Esophagus muscularis mucosa (tissue), 4 donors: ENCODE results near the gene CPB1.

Experiments used
- EP300 ChIP-seq: sonication (generic); formaldehyde crosslinking; IDR thresholded peaks from one replicate; pipeline ENCODE4 v1.6.1; 2017; ENCODE audit warnings: antibody characterized with exemption
- POLR2A ChIP-seq: fragments of 450-650 bp; IDR thresholded peaks from one replicate; pipeline ENCODE4 v1.6.1; 2017; ENCODE audit warnings: antibody characterized with exemption, moderate library complexity, mild to moderate bottlenecking, low read depth
- POLR2AphosphoS5 ChIP-seq, 2 donors: sonication (generic); formaldehyde crosslinking; IDR thresholded peaks; one replicate each; pipeline ENCODE4 v1.6.1; 2017; ENCODE audit warnings: antibody characterized with exemption in 2 of 2
- TF ChIP-seq, protein P1 (sequence below), 3 experiments: fragments of 200-600 bp in 2 of 3; fragments of 450-650 bp in 1 of 3; sonication (generic) in 2 of 3; IDR thresholded peaks; one replicate each; pipeline ENCODE4 v1.5.1; 2017 to 2019; ENCODE audit warnings: antibody characterized with exemption in 3 of 3, mild to moderate bottlenecking in 2 of 3, moderate library complexity in 1 of 3

DNA sequence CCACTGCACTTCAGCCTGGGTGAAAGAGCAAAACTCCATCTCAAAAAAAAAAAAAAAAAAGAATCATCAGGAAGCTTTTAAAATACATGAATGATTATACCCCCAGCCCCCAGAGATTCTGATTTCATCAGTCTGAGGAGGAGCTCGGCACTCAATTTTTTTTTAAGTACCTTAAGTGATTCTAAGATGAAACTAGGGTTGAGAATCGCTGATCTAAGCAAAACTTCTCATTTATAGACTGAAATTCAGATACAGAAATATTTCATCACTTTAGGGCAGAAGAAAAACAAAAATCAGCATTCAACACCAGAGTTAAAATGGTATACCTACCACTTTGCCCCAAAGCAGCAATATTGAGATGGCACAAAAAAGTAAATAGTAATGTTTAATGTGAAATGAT, 62.2 kb downstream of the CPB1 start:
- TF ChIP-seq, protein P1, sequence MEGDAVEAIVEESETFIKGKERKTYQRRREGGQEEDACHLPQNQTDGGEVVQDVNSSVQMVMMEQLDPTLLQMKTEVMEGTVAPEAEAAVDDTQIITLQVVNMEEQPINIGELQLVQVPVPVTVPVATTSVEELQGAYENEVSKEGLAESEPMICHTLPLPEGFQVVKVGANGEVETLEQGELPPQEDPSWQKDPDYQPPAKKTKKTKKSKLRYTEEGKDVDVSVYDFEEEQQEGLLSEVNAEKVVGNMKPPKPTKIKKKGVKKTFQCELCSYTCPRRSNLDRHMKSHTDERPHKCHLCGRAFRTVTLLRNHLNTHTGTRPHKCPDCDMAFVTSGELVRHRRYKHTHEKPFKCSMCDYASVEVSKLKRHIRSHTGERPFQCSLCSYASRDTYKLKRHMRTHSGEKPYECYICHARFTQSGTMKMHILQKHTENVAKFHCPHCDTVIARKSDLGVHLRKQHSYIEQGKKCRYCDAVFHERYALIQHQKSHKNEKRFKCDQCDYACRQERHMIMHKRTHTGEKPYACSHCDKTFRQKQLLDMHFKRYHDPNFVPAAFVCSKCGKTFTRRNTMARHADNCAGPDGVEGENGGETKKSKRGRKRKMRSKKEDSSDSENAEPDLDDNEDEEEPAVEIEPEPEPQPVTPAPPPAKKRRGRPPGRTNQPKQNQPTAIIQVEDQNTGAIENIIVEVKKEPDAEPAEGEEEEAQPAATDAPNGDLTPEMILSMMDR (IDR thresholded peaks at IDR 0.05) = no peak
- TF ChIP-seq POLR2A = no peak
- TF ChIP-seq POLR2AphosphoS5 (IDR thresholded peaks at IDR 0.05) = no peak
- TF ChIP-seq EP300 = no peak
